Caki2 (cell line): ENCODE data around the gene CCL22. TPM values are rescaled to one million over a fixed set of nuclear protein-coding genes. Genes with fewer than 3 reads are reported as not detected.

ENCODE experiments used
- DNase-seq: peaks from one replicate; pipeline ENCODE4 v3.0.0-alpha.2; 2015; ENCODE audit warnings: low read depth
- in situ Hi-C: cut with HindIII; loops from 2 replicates; pipeline ENCODE4 v1.10.0; 2016; ENCODE audit warnings: low sequenced_read_pairs, low pct_unique_long_range_greater_than_20kb, mixed read lengths
- total RNA-seq: library from RNA; depleted of rRNA; stranded (reverse); fragments of >200 nt; shearing (Covaris generic); gene quantifications from 2 replicates; pipeline ENCODE4 v1.2.3, GENCODE V29; 2014; ENCODE audit warnings: low replicate concordance; rRNA removed

Gene CCL22
- total RNA-seq, 1 experiment from 2014 or later, result not detected

GRCh38 chr16:57407521-57408353 lies 49.2 kb downstream of the CCL22 start:
- DNase-seq, result no peak
- in situ Hi-C loops, result no loop called here

DNA sequence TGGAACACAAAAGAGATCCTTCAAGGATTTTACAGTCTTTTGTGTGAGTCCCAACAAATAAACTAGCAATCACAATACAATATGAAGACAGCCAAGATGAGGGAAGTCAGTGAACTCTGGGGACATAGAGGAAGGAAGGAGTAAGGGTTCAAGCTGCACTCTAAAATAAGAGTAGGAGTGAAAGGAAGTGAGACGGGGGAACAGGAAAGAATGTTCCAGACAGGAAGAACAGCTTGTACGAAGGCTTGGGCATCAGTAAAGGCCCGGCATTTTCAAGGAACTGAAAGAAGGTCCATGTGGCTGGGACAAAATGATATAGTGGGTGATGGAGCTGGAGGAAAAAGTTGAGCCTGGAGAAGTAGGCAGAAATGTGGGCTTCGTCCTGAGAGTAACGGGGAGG lies 50.5 kb downstream of the CCL22 start:
- in situ Hi-C loops, result no loop called here
- no peak for DNase-seq

- in situ Hi-C loops, result no loop called here
- DNase-seq, result peak; percentile 13
Observed at GRCh38 chr16:57409870-57410587, 51.4 kb downstream of the CCL22 start.

DNA sequence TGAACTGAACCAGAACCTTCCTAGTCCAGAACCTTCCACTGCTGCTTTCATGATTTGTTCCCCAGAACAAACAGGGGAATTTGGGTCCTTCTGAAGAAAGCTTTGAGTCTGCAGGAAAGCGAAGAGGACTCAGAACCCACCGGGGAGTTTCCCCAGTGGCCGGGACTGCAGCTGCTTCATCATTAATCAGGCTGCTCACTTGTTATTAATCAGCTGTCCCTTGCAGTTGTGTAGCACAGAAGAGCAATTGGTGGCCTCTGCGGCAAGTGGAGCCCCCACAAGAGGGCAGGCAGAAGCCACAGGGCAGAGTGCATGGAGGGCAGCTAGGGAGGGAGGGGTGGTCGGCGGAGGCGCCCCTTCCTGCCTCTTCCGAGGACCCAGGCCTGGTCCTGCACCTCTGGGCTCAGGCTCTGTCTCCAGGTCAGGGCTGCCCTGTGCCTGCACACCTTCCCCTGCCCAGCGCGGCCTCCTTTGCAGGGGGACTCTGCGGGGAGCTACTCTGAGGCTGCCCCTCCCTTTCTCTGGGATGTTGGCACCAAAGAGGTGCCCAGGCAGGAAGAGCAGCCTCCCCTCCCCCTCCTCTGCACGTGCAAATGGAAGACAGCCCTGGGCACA lies 52.9 kb downstream of the CCL22 start:
- in situ Hi-C loops, result no loop called here
- DNase-seq, result no peak

DNA sequence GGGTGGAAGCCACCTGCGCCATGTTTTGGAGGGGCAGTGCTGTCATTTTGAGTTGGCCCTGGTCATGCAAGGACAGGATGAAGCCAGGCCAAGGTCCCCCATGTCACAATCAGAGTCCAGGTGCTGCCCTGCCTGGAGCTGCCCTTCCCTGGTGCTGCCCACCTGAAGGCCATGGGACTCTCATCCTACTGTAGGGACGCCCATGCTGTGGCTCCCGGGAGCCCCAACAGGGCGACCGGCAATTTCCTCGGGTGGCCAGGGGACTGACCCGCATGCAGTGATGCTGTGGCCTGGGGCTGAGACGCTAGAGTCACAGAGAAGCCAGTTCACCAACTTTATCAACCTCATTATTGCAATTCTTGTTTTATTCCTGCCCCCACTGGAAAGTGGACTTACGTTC lies 54.0 kb downstream of the CCL22 start:
- in situ Hi-C loops, result no loop called here
- no peak for DNase-seq

- DNase-seq, result no peak
- in situ Hi-C loops, result no loop called here
Observed at GRCh38 chr16:57413301-57413730, 54.7 kb downstream of the CCL22 start.

- no peak for DNase-seq
- in situ Hi-C loops, result no loop called here
Observed at GRCh38 chr16:57413733-57414132, 55.1 kb downstream of the CCL22 start.

Other genes starting within 250 kb of the CCL22 start
- 38.9 and 92.8 TPM in 2 replicates for gene PSME3IP1, start 172.7 kb upstream of the CCL22 start, total RNA-seq
- gene RSPRY1, start 172.5 kb upstream of the CCL22 start, total RNA-seq, result 23.8 and 30.7 TPM in 2 replicates
- 134 and 155 TPM in 2 replicates for gene ARL2BP, start 113.5 kb upstream of the CCL22 start, total RNA-seq
- gene PLLP, start 74.1 kb upstream of the CCL22 start, total RNA-seq, result 17.0 and 21.3 TPM in 2 replicates
- gene CX3CL1, start 13.7 kb downstream of the CCL22 start, total RNA-seq, result 16.4 and 59.5 TPM in 2 replicates
- gene CCL17, start 46.0 kb downstream of the CCL22 start, total RNA-seq, result not detected in 2 replicates
- 89.8 and 130 TPM in 2 replicates for gene CIAPIN1, start 88.6 kb downstream of the CCL22 start, total RNA-seq
- gene COQ9, start 88.7 kb downstream of the CCL22 start, total RNA-seq, result 92.2 and 114 TPM in 2 replicates
- gene POLR2C, start 103.9 kb downstream of the CCL22 start, total RNA-seq, result 134 and 225 TPM in 2 replicates
- gene DOK4, start 127.7 kb downstream of the CCL22 start, total RNA-seq, result 21.9 and 50.0 TPM in 2 replicates
- gene CCDC102A, start 177.8 kb downstream of the CCL22 start, total RNA-seq, result 22.2 and 23.1 TPM in 2 replicates
- not detected in 2 replicates for gene ADGRG5, start 183.9 kb downstream of the CCL22 start, total RNA-seq